HG02610 (cell line): ENCODE measurements around the gene HOXD4.

Experiments
- ATAC-seq: cut with Tn5 transposase; IDR thresholded peaks from one replicate; pipeline ENCODE4 v1.9.1; 2021; ENCODE audit warnings: mild to moderate bottlenecking, moderate library complexity; ENCODE audit not compliant: unreplicated experiment

The HOXD4 gene

DNA sequence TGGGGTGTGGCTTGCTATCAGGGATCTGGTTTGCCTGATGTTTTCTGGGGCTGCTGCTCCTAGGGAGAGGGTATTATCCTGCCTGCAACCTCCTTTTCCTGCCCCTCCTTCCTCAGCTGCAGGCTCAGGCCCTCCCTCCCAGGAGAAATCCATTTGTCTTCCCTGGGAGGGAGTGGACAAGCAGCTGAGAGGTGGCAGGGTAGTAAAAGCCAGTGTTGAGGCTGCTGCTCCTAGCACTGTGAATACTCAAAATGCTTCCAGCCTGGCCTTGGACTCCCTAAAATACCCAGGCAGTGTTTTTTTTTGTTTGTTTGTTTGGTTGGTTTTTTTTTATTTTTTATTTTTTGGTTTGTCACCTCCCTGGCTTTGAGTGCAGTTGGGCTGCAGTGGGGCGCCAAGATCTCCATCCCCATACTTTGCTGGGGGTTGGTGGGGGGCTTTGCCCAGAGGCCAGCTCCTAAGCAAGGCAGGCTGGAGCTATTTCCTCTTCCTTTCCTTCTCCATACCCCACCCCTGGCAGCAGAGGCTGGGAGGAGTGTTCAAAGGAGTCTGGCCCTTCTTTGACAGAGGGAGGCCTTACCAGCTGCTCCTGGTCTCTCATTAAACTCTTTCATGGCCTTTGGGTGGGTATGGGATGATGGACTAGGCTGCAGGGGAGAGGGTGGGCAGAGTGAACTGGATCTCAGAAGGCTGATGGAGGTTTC is 19.4 kb downstream of the HOXD4 start:
- no peak for ATAC-seq

DNA sequence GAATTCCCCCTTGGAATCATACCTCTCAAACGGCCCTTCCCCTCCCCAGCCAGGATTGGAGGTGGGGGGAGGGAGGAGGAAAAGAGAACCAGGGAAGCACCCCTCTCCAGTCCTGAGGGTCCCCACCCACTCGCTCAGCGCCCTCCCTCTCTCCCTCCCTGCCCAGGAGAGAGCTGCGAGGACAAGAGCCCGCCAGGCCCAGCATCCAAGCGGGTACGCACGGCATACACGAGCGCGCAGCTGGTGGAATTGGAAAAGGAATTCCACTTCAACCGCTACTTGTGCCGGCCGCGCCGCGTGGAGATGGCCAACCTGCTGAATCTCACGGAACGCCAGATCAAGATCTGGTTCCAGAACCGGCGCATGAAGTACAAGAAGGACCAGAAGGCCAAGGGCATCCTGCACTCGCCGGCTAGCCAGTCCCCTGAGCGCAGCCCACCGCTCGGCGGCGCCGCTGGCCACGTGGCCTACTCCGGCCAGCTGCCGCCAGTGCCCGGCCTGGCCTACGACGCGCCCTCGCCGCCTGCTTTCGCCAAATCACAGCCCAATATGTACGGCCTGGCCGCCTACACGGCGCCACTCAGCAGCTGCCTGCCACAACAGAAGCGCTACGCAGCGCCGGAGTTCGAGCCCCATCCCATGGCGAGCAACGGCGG is 20.1 kb downstream of the HOXD4 start:
- ATAC-seq, result no peak

DNA sequence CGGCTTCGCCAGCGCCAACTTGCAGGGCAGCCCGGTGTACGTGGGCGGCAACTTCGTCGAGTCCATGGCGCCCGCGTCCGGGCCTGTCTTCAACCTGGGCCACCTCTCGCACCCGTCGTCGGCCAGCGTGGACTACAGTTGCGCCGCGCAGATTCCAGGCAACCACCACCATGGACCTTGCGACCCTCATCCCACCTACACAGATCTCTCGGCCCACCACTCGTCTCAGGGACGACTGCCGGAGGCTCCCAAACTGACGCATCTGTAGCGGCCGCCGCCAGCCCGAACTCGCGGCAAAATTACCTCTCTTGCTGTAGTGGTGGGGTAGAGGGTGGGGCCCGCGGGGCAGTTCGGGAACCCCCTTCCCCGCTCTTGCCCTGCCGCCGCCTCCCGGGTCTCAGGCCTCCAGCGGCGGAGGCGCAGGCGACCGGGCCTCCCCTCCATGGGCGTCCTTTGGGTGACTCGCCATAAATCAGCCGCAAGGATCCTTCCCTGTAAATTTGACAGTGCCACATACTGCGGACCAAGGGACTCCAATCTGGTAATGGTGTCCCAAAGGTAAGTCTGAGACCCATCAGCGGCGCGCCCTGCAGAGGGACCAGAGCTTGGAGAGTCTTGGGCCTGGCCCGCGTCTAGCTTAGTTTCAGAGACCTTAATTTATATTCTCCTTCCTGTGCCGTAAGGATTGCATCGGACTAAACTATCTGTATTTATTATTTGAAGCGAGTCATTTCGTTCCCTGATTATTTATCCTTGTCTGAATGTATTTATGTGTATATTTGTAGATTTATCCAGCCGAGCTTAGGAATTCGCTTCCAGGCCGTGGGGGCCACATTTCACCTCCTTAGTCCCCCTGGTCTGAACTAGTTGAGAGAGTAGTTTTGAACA is 20.9 kb downstream of the HOXD4 start:
- no peak for ATAC-seq

DNA sequence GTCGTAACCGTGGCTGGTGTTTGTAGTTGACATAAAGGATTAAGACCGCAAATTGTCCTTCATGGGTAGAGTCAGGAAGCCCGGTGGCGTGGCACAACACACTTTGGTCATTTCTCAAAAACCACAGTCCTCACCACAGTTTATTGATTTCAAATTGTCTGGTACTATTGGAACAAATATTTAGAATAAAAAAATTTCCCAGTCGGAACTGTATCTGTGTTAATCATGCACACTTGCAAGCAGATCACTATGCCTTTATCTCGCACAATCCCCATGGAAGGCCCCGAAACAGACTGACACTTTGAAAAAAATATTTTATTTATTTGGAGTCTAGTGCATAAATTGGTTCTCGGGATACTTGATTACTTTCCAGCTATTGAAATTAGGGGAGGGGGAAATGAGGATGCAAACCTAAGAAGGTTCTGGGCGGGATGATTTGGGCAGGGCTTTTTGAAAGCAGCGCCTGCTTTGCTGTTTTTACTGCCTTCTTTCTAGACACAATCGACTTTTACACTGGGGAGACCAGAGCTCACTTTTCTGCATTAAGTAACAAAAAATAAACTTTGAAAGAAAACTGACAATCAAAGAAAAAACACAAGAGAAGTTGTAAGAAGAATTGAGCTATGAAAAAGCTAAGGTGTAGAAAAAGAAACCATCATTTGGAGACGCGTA is 21.7 kb downstream of the HOXD4 start:
- no peak for ATAC-seq

DNA sequence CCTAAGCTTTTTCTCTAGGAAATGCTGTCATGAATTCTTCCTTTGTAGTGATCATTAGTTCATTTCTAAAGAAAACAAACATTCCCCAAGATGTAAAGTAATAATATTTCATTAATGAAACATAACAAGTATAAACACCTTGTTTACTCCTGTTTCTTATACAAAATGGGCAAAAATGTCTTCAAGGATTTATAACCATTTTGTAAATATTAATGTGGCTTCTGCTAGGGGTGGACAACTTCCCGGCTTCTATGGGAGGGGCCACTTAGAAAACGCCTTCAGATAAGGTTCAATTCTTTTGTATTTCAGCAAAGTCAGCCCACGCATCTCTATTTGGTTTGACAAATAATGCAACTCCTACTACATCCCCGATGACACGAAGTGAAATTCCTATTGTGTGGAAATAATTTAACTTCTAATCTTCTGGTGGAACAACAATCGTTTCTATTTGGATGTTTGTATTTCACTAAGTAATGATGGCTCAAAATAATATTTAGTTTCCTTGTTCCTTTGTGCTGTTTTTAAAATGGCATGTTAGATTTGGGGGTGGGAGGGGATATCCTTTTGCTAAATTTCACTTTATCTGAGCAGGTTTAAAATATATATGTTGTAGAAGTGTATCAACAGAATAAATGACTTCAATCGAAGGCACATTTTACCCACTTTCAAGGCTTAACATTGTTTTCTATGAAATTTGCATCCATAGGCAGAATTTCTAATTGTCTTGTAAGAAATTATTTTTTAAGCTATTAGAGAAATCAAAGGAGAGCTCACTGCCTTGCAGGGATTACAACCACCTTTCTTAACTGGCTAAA is 22.4 kb downstream of the HOXD4 start:
- ATAC-seq, result no peak

DNA sequence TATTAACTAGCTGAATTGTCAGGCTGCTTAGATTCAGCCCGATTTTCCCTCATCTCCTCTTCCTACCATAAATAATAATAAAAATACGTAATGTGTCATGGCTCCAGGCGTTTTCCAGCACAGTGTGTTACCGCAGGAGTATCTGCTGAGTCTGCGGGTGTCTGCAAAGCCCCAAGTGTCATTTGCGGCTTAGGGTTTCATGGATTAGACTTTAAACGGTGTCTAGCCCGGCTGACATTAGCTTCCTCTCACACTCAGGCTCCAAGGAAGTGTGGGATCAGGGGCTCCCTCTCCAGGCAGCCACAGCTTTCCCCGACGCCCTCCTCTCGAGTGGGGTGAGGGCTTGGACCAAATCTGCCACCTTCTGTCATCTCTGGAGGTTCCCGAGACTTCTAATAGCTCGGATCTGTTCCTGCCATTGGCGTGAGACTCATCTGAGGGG is 23.1 kb downstream of the HOXD4 start:
- ATAC-seq, result no peak

DNA sequence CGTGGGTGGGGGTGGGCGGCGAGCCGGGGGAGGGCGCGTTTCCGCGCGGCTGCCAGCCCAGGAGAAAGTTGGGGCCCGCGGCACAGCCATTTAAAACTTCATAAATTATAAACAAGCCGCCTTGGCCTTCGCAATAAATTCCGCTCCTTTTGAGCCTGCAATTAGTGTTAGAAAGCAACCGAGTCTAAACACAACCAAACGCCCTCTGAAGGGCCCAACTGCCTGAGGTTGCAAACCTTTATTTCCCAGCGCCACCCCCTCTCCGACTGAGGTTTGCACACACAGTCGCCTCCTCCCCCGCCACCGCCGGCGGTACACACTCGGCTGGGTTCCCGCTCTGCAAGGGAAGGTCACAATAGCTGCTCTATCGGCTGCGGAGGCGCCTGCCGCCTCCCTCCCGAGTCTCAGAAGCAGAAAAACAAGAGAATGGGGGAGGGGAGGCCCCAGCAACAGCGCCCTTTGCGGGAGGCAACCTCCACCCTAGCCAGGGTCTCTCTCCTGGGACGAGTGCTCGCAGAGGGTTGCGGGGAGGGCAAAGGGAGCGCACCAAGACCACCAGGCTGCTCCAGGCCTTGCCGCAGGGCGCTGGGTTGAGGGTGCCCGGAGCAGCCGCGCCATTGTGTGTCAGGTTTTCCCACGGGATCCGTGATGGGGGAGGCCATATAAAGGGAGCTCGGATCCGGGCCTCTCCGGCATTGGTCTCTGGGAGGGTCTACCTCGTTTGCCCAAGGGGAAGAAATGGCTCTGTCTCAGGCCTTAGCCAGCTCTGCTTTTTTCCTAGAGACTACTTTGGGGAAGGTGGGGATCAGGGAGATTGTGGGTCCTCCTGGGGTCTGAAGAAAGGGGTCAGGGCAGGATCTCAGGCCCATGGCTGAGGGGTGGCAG is 23.7 kb downstream of the HOXD4 start:
- no peak for ATAC-seq

DNA sequence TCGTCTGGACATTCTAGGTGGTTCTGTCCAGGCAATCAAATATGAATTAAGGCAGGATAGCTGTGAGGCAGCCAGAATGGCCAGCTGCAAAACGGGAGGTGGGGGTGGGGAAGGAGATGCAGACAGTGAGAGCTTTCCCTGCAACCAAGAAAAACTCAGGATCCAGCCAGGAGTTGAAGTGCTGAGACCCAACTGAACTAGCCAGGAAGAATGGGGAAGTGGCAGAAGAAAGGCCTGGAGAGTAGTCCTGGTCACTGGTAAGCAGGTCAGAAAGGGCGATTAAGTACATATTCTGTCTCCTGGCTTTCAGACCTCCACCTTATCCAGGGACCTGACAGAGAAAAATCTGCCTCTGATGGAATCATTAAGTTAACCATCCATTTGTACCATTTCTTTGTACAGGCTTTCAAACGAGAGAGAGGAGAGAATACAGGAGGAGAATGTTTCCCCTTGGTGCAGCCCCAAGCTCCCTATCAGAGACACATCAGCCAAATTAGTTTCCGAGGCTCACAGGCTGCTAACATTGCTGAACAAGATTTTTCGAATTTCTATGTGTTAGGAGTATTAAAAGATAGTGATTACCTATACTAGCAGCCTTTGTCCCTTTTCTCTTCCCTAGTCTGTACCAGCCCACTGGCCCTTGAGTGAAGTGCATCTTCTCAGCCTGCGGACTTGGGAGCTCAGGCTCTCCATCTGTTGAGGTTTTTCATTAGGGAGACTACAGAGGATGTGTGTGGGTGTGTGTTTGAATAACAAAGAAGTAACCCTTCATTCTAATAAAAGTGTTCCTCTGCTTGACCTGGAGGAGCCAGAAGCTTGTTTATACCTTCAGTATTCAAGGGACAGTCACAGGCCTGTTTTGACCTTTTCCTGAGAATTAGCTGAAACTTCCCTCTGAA is 24.6 kb downstream of the HOXD4 start:
- no peak for ATAC-seq

DNA sequence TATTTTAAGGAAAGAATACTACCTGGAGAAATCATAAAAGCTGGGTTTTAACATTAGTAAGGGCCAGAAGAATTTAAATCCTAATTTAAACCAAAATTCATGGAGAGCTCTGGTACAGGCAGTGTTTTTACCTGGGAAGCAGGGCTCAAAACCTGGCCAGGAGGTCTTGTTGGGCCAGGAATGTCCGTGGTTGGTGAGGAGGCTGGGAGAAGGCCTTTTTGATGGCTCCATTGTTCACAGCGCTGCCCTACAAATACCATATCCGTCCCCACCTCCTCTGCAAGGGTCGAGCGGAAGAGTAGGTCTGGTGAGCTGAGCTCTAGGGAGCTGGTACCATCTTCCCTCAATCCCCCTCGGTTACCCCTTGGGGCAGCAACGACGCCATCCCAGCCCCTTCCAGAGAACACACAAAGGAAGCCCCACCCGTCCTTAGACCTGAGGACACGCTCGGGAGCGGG is 26.3 kb downstream of the HOXD4 start:
- no peak for ATAC-seq

DNA sequence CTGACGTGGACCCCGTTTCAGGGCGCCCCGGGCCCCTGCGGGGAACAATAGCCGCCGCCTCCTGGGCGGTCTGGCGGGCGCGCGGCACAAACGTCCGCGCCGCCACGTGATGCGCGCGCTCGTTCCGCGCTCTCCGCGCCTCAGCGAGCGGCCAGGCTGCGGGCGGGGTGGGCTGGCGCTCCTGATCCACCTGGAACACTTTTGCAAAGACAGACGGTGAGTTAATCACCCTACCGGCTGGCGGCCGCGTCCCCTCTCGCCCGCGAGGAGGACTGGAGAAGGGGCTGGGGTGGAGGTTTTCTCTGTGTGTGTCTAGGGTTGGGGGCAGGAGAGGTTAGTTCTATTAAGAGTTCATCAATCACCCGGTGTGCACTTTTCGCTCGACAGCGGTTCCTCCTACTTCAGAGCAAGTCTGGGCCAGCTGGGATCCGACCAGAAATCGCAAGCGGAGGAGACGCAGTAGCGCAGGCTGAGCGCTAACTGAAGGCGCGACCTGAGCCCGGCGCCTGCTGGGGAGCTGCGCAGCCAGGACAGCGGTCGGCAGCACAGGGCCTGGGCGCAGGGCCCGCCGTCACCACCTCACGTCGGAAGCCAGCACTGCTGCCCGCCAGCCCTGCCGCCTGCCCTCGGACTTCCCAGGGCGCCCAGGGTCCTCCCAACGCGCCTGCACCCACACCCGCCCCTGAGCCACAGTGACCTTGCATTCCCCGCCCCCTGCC is 26.8 kb downstream of the HOXD4 start:
- ATAC-seq, result no peak

DNA sequence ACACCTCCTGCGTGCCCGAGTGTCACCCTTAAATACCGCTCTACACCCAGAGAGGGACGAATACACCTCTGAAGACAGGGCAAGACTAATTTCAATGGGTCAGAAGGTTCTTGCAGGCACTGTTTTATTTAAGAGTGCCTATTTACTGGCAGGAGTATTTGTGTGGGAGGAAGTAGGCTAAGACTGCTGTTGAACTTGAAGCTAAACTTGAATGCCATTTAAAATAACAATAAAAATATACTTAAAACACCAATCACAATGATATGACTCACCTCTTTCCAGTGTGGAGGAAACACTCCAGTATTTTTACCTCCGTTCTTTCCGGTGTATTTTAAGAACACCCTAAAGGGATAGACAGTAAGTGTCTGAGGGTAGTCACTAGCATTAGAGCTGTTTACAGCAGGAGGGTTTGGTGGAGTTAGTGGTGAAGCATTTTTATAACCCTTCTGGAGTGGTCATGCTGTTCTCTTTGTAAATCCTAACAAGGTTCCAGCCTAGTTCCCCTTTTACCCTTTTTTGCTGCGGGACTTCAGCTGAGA is 27.5 kb downstream of the HOXD4 start:
- ATAC-seq, result no peak

DNA sequence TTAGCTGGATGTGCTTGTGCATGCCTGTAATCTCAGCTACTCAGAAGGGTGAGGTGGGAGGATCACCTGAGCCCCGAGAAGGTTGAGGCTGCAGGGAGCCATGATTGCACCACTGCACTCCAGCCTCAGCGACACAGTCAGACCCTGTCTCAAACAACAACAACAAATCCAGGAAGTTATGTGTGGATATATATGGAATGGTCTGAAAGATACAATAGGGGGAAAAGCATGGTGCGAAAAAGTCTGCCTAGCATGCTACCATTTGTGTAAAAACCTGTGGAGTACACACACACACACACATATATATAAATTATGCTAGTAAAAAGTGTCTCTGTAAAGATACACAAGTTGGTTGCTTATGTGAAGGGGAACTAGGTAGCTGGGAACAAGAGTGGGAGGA is 30.2 kb downstream of the HOXD4 start:
- ATAC-seq, result no peak

DNA sequence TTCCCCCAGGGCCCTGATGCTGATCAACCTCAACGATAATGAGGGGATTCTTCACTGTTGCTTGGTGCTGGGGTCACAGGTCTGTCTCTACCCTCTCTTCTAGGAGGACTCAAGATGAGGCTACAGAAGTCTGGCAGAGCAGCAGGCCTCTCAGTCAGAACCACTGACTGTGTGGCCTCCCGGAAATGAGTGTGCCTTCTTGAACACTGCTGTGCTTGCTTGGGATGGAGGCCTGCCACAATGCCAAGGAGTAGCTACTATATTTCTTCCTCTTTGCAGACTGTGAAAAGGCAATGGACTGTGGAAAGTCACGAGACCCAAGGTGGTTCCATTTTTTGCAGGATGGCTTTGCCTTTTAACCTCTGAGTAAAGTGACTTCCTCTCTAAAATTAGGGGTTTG is 31.3 kb downstream of the HOXD4 start:
- ATAC-seq, result no peak

DNA sequence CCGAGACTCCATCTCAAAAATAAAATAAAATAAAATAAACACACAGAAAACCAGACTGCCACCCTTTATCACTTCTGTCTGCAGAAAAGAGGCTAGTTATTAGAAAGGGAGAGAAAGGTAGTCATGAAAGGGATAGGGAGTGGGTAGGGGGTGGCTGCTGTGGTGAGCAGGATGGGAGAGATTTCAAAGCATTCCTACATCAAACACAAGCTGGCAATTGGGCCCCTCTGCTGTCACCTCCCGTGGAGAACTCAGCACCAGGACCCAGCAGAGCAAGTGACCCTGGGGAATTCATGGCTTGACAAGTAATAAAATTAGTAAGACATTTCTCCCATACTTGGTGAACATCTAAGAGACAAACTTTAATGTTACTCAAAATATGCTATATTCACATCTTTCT is 33.4 kb downstream of the HOXD4 start:
- ATAC-seq, result no peak

DNA sequence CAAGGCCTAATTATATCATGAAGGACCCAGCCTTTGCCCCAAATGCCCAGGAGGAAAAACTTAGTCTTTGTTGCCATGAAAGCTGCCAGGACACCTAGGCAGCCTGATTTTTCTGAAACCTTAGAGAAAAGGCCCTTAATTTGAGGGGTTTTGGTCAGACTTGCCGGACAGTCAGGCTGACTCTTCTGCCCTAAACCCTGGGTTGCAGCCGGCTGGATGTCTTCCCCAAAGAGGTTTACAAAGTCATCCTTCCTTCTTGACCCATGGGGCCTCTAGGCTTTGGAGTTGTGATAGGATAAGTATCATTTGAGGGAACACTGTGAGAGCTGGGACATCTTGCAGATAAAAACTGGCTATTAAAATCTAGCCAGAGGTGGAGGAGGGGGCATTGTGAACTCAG is 34.7 kb downstream of the HOXD4 start:
- ATAC-seq, result no peak

DNA sequence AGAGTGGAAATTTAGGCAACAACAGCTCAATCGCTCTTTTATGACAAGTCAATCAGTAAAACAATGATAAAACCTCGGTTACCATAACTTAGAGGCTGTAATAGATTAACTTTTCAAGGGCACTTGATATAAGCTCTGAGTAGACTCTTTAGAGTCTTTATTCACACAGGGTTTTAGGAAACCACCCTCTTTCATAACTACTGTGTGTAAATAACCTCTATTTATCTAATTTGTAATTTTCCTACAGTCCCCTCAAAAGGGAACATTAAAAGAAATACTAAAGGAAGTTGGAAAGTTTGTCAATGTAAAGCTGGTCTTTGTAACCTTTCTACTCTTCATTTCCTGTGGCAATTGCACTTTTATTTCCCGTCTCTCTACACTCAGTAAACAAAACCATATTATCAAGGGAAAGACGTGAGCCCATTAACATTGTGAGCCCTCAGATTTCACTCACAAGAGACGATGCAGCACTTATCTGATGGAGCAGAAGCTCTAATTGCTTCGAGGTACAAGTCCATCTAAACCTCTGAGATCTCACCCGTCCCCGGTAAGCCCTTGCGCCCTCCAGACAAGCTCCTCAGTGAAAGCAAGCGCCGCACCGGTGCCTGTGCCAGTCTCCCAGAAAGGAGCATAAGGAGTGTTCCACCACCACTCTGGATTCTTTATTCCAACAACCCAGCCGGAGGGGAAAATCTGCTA is 36.0 kb downstream of the HOXD4 start:
- ATAC-seq, result no peak
